ENCODE measurements around the gene TREML2. TPM values are rescaled to one million over a fixed set of nuclear protein-coding genes. Genes with fewer than 3 reads are reported as not detected.

The TREML2 gene
- polyA plus RNA-seq, 1 donor (not counting 4 experiments of a cell fraction or from before 2014, with no cell fraction given) = 0.03 TPM

GRCh38 chr6:41228616-41229015 is 27.7 kb upstream of the TREML2 start:
- Histone ChIP-seq H3K4me3 (ENCODE audit: control insufficient read depth in 2 of 3, extremely low read depth in 1 of 3, insufficient read depth in 2 of 3, low read depth in 1 of 3, low read length in 3 of 3) (no peak overlapping the region), H3K36me3 (ENCODE audit: control insufficient read depth in 2 of 2, extremely low read depth in 1 of 2, insufficient read depth in 2 of 2, low read length in 2 of 2) (no peaks in the 10 kb centered on the region), H4K20me1 (ENCODE audit: control insufficient read depth, extremely low read depth, insufficient read depth, low read length) (no peaks in the 10 kb centered on the region), H3K79me2 (ENCODE audit: control insufficient read depth, insufficient read depth, low read length) (no peaks in the 10 kb centered on the region), H3K9me1 (ENCODE audit: control insufficient read depth, extremely low read depth, insufficient read depth, low read length) (no peaks in the 10 kb centered on the region), H3K4me1 (ENCODE audit: control insufficient read depth, extremely low read depth, insufficient read depth, low read length) (no peaks in the 10 kb centered on the region), H3K27ac (ENCODE audit: control insufficient read depth, insufficient read depth, low read length) (no peak overlapping the region), H2AFZ (ENCODE audit: control insufficient read depth, low read length) (no peak overlapping the region), H3K9ac (ENCODE audit: control insufficient read depth, extremely low read depth, insufficient read depth, low read length) (no peak overlapping the region), H3K4me2 (ENCODE audit: control insufficient read depth, extremely low read depth, insufficient read depth, low read depth, low read length) (no peak overlapping the region), H3K27me3 (ENCODE audit: control insufficient read depth, extremely low read depth, insufficient read depth, low read length) (peaks cover 9% of the 10 kb centered on the region), H3K9me3 (ENCODE audit: control insufficient read depth, low read depth, low read length) (no peaks in the 10 kb centered on the region)
- TF ChIP-seq CTCF (optimal IDR thresholded peaks at IDR 0.05 in 1 of 3, IDR thresholded peaks at IDR 0.05 in 1 of 3, conservative IDR thresholded peaks at IDR 0.05 in 1 of 3; ENCODE audit: extremely low read depth in 1 of 3, insufficient read depth in 2 of 3, low read length in 3 of 3) (no peak), EZH2 (IDR thresholded peaks at IDR 0.05; ENCODE audit: low read length) (no peak)
- FAIRE-seq (no peak), DNase-seq (ENCODE audit: low read depth, low spot score) (no peak)
- dilution Hi-C loops (cut with MboI; ENCODE audit: extremely low pct_ligation_motif_present, low sequenced_read_pairs) = no loop called here

GRCh38 chr6:41228096-41228495 is 27.1 kb upstream of the TREML2 start, which contains the start of gene TREML4:
TREML4 (plus strand) TSS chr6:41228349; CDS start chr6:41228428, 79 bp downstream.
- no peak within 1 kb of the TSS for H2AFZ ChIP-seq (ENCODE audit: control insufficient read depth, low read length)
- dilution Hi-C loops (cut with MboI; ENCODE audit: extremely low pct_ligation_motif_present, low sequenced_read_pairs) = no loop called here
- no peak within 1 kb of the TSS for H3K27ac ChIP-seq (ENCODE audit: control insufficient read depth, insufficient read depth, low read length)
- no peaks in the 10 kb centered on the region for H3K4me1 ChIP-seq (ENCODE audit: control insufficient read depth, extremely low read depth, insufficient read depth, low read length)
- H3K9me3 ChIP-seq (ENCODE audit: control insufficient read depth, low read depth, low read length) = no peaks in the 10 kb centered on the region
- H4K20me1 ChIP-seq (ENCODE audit: control insufficient read depth, extremely low read depth, insufficient read depth, low read length) = no peaks in the 10 kb centered on the region
- no peaks in the 10 kb centered on the region for H3K79me2 ChIP-seq (ENCODE audit: control insufficient read depth, insufficient read depth, low read length)
- no peaks in the 10 kb centered on the region for H3K36me3 ChIP-seq (ENCODE audit: control insufficient read depth in 2 of 2, extremely low read depth in 1 of 2, insufficient read depth in 2 of 2, low read length in 2 of 2)
- H3K4me2 ChIP-seq (ENCODE audit: control insufficient read depth, extremely low read depth, insufficient read depth, low read depth, low read length) = no peak within 1 kb of the TSS
- no peak within 1 kb of the TSS for H3K4me3 ChIP-seq (ENCODE audit: control insufficient read depth in 2 of 3, extremely low read depth in 1 of 3, insufficient read depth in 2 of 3, low read depth in 1 of 3, low read length in 3 of 3)
- no peak within 1 kb of the TSS for H3K9ac ChIP-seq (ENCODE audit: control insufficient read depth, extremely low read depth, insufficient read depth, low read length)
- no peak for DNase-seq (ENCODE audit: low read depth, low spot score)
- H3K27me3 ChIP-seq (ENCODE audit: control insufficient read depth, extremely low read depth, insufficient read depth, low read length) = peaks cover 9% of the 10 kb centered on the region
- TF ChIP-seq CTCF (optimal IDR thresholded peaks at IDR 0.05 in 1 of 3, IDR thresholded peaks at IDR 0.05 in 1 of 3, conservative IDR thresholded peaks at IDR 0.05 in 1 of 3; ENCODE audit: extremely low read depth in 1 of 3, insufficient read depth in 2 of 3, low read length in 3 of 3) = no peak
- TF ChIP-seq EZH2 (IDR thresholded peaks at IDR 0.05; ENCODE audit: low read length) = no peak
- FAIRE-seq = no peak
- no peaks in the 10 kb centered on the region for H3K9me1 ChIP-seq (ENCODE audit: control insufficient read depth, extremely low read depth, insufficient read depth, low read length)
